OCI-LY1 (cell line): ENCODE results near the gene ACSL1.

Experiments used
- H2AFZ ChIP-seq: fragments of 200-600 bp; sonication (generic), shearing (Covaris generic); 2 replicates; pipeline ENCODE4 v1.6.0; 2014; ENCODE audit warnings: antibody characterized with exemption, mild to moderate bottlenecking, low read length
- H3F3A ChIP-seq: fragments of 200-600 bp; sonication (generic), shearing (Covaris generic); 2 replicates; pipeline ENCODE4 v1.6.0; 2014; ENCODE audit warnings: mild to moderate bottlenecking, antibody characterized with exemption, low read length, moderate library complexity; ENCODE audit not compliant: insufficient read depth
- H3K27ac ChIP-seq: fragments of 200-600 bp; sonication (generic); 2 replicates; pipeline ENCODE4 v1.5.1; 2014; ENCODE audit warnings: low read length, mixed run types, mild to moderate bottlenecking, low read depth; ENCODE audit not compliant: poor library complexity, severe bottlenecking
- H3K27me3 ChIP-seq: fragments of 200-600 bp; sonication (generic); 2 replicates; pipeline ENCODE4 v1.6.0; 2014; ENCODE audit warnings: antibody characterized with exemption, mild to moderate bottlenecking, low read length, moderate library complexity; ENCODE audit not compliant: insufficient read depth
- H3K36me3 ChIP-seq: fragments of 200-600 bp; sonication (generic); 2 replicates; pipeline ENCODE4 v1.6.1; 2014; ENCODE audit warnings: mild to moderate bottlenecking, antibody characterized with exemption, low read length, moderate library complexity, mixed read lengths; ENCODE audit not compliant: insufficient read depth
- H3K4me1 ChIP-seq: fragments of 200-600 bp; sonication (generic); 2 replicates; pipeline ENCODE4 v1.5.1; 2014; ENCODE audit warnings: mild to moderate bottlenecking, low read length, moderate library complexity; ENCODE audit not compliant: insufficient read depth, severe bottlenecking
- H3K4me2 ChIP-seq: fragments of 200-600 bp; sonication (generic), shearing (Covaris generic); 2 replicates; pipeline ENCODE4 v1.6.1; 2014; ENCODE audit warnings: low read length
- H3K4me3 ChIP-seq: fragments of 200-600 bp; sonication (generic); 2 replicates; pipeline ENCODE4 v1.5.1; 2014; ENCODE audit warnings: low read length, low read depth, mild to moderate bottlenecking, mixed read lengths; ENCODE audit not compliant: poor library complexity, severe bottlenecking
- H3K79me2 ChIP-seq: fragments of 200-600 bp; shearing (Covaris generic); 2 replicates; pipeline ENCODE4 v1.6.1; 2016; ENCODE audit warnings: mixed run types, low read length, mixed read lengths; ENCODE audit not compliant: insufficient read depth
- H3K9ac ChIP-seq: fragments of 200-600 bp; sonication (generic), shearing (Covaris generic); 2 replicates; pipeline ENCODE4 v1.6.1; 2014; ENCODE audit warnings: mild to moderate bottlenecking, low read length, mixed read lengths
- H3K9me2 ChIP-seq: fragments of 200-600 bp; sonication (generic), shearing (Covaris generic); 2 replicates; pipeline ENCODE4 v1.6.1; 2014; ENCODE audit warnings: low read depth, mild to moderate bottlenecking, low read length, mixed read lengths
- H3K9me3 ChIP-seq: fragments of 200-600 bp; shearing (Covaris generic); 2 replicates; pipeline ENCODE4 v1.6.1; 2014; ENCODE audit warnings: low read length, mixed read lengths
- H4K20me1 ChIP-seq: fragments of 200-600 bp; sonication (generic), shearing (Covaris generic); 2 replicates; pipeline ENCODE4 v1.6.0; 2016; ENCODE audit warnings: mild to moderate bottlenecking, low read length; ENCODE audit not compliant: insufficient read depth
- CTCF ChIP-seq: fragments of 200-600 bp; sonication (generic), shearing (Covaris generic); IDR thresholded peaks from 2 replicates; pipeline ENCODE4 v1.5.1; 2017; ENCODE audit warnings: mild to moderate bottlenecking, antibody characterized with exemption, low read length, moderate library complexity, mixed read lengths
- EZH2 ChIP-seq: fragments of 200-600 bp; sonication (generic), shearing (Covaris generic); IDR thresholded peaks from 2 replicates; pipeline ENCODE4 v1.8.0; 2017; ENCODE audit warnings: borderline replicate concordance, mixed run types, mild to moderate bottlenecking, antibody characterized with exemption, low read length, moderate library complexity, mixed read lengths

Gene ACSL1

DNA sequence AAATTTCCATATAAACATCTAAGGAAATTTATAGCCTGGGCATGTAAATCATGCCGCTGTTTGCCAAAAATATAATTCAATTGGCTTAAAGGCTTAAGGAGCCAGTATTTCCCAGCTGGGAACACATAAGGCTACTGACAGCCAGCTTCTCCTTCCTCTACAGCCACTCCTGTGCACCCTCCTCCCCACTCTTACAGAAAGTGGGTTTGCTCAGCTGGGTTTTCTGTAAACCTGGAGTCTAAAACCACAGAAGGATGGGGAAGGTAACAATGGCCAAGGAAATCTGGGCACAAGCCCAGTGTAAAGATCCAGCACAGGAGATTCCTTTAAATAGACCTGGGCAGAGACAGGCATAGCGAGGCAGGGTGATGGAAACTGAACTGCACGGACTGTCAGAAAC lies 18.5 kb downstream of the ACSL1 start:
- no peak overlapping the region for H3K4me3 ChIP-seq
- no peak for TF ChIP-seq EZH2
- TF ChIP-seq CTCF = no peak
- no peak overlapping the region for H2AFZ ChIP-seq
- peaks cover 6% of the 10 kb centered on the region for H3K4me1 ChIP-seq
- no peak overlapping the region for H3K27ac ChIP-seq
- no peak overlapping the region for H3K4me2 ChIP-seq
- H4K20me1 ChIP-seq = no peaks in the 10 kb centered on the region
- no peaks in the 10 kb centered on the region for H3K9me2 ChIP-seq
- no peak overlapping the region for H3K9ac ChIP-seq
- H3F3A ChIP-seq = no peaks in the 10 kb centered on the region
- H3K27me3 ChIP-seq = no peaks in the 10 kb centered on the region
- H3K36me3 ChIP-seq = no peaks in the 10 kb centered on the region
- no peaks in the 10 kb centered on the region for H3K9me3 ChIP-seq
- no peaks in the 10 kb centered on the region for H3K79me2 ChIP-seq

DNA sequence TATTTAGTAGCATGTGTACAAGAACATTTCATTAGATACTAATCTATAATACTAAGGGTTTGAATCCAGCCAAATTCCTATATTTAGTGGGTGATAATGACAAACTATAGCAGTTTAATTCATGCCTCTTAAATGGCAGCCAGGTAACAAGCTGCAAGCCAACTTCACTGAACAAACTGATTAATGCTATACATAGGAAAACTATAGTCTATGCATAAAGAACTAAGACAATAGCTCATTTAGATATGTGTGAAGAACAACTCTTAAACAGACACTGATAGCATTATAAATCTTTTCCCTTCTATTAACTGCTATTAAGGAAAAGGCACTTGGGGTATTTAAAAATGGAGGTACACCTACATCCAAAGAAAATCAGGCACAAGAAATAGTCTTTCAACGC lies 19.1 kb downstream of the ACSL1 start:
- no peak overlapping the region for H2AFZ ChIP-seq
- no peak overlapping the region for H3K4me3 ChIP-seq
- H3K4me2 ChIP-seq = no peak overlapping the region
- no peaks in the 10 kb centered on the region for H3K36me3 ChIP-seq
- no peak overlapping the region for H3K27ac ChIP-seq
- no peaks in the 10 kb centered on the region for H3K9me2 ChIP-seq
- TF ChIP-seq EZH2 (no peak), CTCF (no peak)
- peaks cover 6% of the 10 kb centered on the region for H3K4me1 ChIP-seq
- H4K20me1 ChIP-seq = no peaks in the 10 kb centered on the region
- no peaks in the 10 kb centered on the region for H3F3A ChIP-seq
- H3K79me2 ChIP-seq = no peaks in the 10 kb centered on the region
- H3K9me3 ChIP-seq = no peaks in the 10 kb centered on the region
- H3K27me3 ChIP-seq = no peaks in the 10 kb centered on the region
- H3K9ac ChIP-seq = no peak overlapping the region

DNA sequence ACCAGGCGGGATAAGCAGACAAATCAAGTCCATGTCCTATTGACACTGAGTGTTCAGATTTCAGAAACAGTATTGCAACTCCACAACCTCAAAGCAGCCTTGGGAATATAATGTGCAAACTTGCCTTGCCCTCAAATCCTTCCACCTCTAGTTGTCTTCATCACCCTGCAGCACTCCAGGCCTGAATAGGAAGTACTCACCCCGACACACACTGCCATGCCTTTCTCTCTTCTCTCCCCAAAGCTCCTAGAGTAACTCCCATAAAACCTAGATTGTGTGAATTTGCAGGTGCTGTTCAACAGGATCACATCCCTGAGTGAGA lies 19.6 kb downstream of the ACSL1 start:
- no peak overlapping the region for H3K9ac ChIP-seq
- H4K20me1 ChIP-seq = no peaks in the 10 kb centered on the region
- H3F3A ChIP-seq = no peaks in the 10 kb centered on the region
- TF ChIP-seq EZH2 (no peak), CTCF (no peak)
- no peaks in the 10 kb centered on the region for H3K36me3 ChIP-seq
- H3K79me2 ChIP-seq = no peaks in the 10 kb centered on the region
- no peak overlapping the region for H3K4me3 ChIP-seq
- H2AFZ ChIP-seq = no peak overlapping the region
- no peaks in the 10 kb centered on the region for H3K27me3 ChIP-seq
- peaks cover 6% of the 10 kb centered on the region for H3K4me1 ChIP-seq
- H3K9me2 ChIP-seq = no peaks in the 10 kb centered on the region
- H3K4me2 ChIP-seq = no peak overlapping the region
- H3K27ac ChIP-seq = no peak overlapping the region
- no peaks in the 10 kb centered on the region for H3K9me3 ChIP-seq
